GM12878 (cell line): ENCODE results near the gene GIMAP8. TPM values are rescaled to one million over a fixed set of nuclear protein-coding genes. Genes with fewer than 3 reads are reported as not detected.
A peak's percentile ranks its signal among the peaks of the same experiment; 100 is the strongest.

Experiments
- ATAC-seq: fragments of 200-7000 bp; cut with Tn5 transposase; 3 replicates; pipeline ENCODE4 v1.9.1; 2020; ENCODE audit warnings: mild to moderate bottlenecking, moderate library complexity
- BruUV-seq: library from RNA; stranded (reverse); fragments of 400-500 nt; replicated peaks from 2 replicates; lab custom pipeline; 2021; lab: Mats Ljungman, UMichigan
- CTCF ChIA-PET: fragments of 300-600 bp; sonication (Branson Sonifier 250); formaldehyde crosslinking; extraction: SDS; loops from one replicate; lab custom pipeline; 2021; ENCODE audit warnings: inconsistent platforms; lab: Yijun Ruan, JAX
- POLR2A ChIA-PET: fragments of 350-600 bp; formaldehyde crosslinking; extraction: SDS; loops from one replicate; lab custom pipeline; 2021; ENCODE audit warnings: inconsistent platforms; lab: Charles Lee
- RAD21 ChIA-PET: fragments of 300-600 bp; sonication (Branson Sonifier 250); formaldehyde crosslinking; loops from one replicate; lab custom pipeline; 2023; ENCODE audit warnings: antibody characterized with exemption; ENCODE audit not compliant: unreplicated experiment; lab: Charles Lee
- SMC1A ChIA-PET: fragments of 300-600 bp; sonication (Branson Sonifier 250); formaldehyde crosslinking; loops from one replicate; lab custom pipeline; 2023; ENCODE audit not compliant: unreplicated experiment, uncharacterized antibody; lab: Charles Lee
- DNase-seq: peaks from one replicate; pipeline ENCODE4 v3.0.0-alpha.2; 2011; ENCODE audit warnings: low read depth, low spot score
- FAIRE-seq: peaks from 3 replicates; lab custom pipeline; 2011; peaks lifted over from hg19 to GRCh38; lab: Jason Lieb, UNC
- H2AFZ ChIP-seq: 2 replicates; pipeline ENCODE4 v1.6.0; 2011; ENCODE audit warnings: low read depth, low read length, control low read depth; ENCODE audit not compliant: control insufficient read depth
- H3K27ac ChIP-seq: 2 replicates; pipeline ENCODE4 v1.5.1; 2011; ENCODE audit warnings: control low read depth; ENCODE audit not compliant: control insufficient read depth, insufficient read depth
- H3K27me3 ChIP-seq, 2 experiments: replicated peaks in 1 of 2; 2 replicates each; pipeline versions ENCODE4 v1.6.0 to v1.6.1; 2011; ENCODE audit warnings: low read length in 1 of 2; ENCODE audit not compliant: control insufficient read depth in 2 of 2, insufficient read depth in 2 of 2
- H3K36me3 ChIP-seq, 2 experiments: 2 replicates each; pipeline ENCODE4 v1.5.1; 2011; ENCODE audit warnings: low read length in 1 of 2; ENCODE audit not compliant: control insufficient read depth in 2 of 2, insufficient read depth in 2 of 2
- H3K4me1 ChIP-seq: 2 replicates; pipeline ENCODE4 v1.6.1; 2011; ENCODE audit warnings: mild to moderate bottlenecking, low read length, moderate library complexity, mixed read lengths; ENCODE audit not compliant: control insufficient read depth, insufficient read depth
- H3K4me2 ChIP-seq: 2 replicates; pipeline ENCODE4 v1.6.0; 2011; ENCODE audit warnings: control low read depth; ENCODE audit not compliant: control insufficient read depth, insufficient read depth
- H3K4me3 ChIP-seq: fragments of 200-600 bp; sonication (generic); 2 replicates; pipeline ENCODE4 v1.5.1; 2016
- H3K79me2 ChIP-seq: 2 replicates; pipeline ENCODE4 v1.6.0; 2011; ENCODE audit warnings: low read length; ENCODE audit not compliant: control insufficient read depth, insufficient read depth
- H3K9ac ChIP-seq: 2 replicates; pipeline ENCODE4 v1.8.0; 2011; ENCODE audit warnings: low read length, control low read depth, mixed read lengths; ENCODE audit not compliant: control insufficient read depth, insufficient read depth
- H3K9me3 ChIP-seq: replicated peaks from 3 replicates; pipeline ENCODE4 v1.5.1; 2011; ENCODE audit warnings: mild to moderate bottlenecking, low read length; ENCODE audit not compliant: control insufficient read depth, insufficient read depth
- H4K20me1 ChIP-seq: 2 replicates; pipeline ENCODE4 v1.6.0; 2011; ENCODE audit not compliant: control insufficient read depth, insufficient read depth
- BCL11A ChIP-seq: IDR thresholded peaks from 2 replicates; pipeline ENCODE4 v1.6.1; 2011; ENCODE audit warnings: low read depth, low read length
- CBX5 ChIP-seq: sonication (generic); IDR thresholded peaks from 2 replicates; pipeline ENCODE4 v1.6.1; 2016; ENCODE audit warnings: low read depth, moderate library complexity, mild to moderate bottlenecking, inconsistent platforms
- CHD1 ChIP-seq: IDR thresholded peaks from 2 replicates; pipeline ENCODE4 v1.6.1; 2012; ENCODE audit warnings: low read depth, low read length, improper control_type of control experiment
- E2F8 ChIP-seq: fragments of 450-650 bp; IDR thresholded peaks from 2 replicates; pipeline ENCODE4 v1.6.1; 2018; ENCODE audit warnings: mild to moderate bottlenecking, low read depth, moderate library complexity; ENCODE audit not compliant: partially characterized antibody
- ELK1 ChIP-seq: IDR thresholded peaks from 2 replicates; pipeline ENCODE4 v1.6.1; 2012; ENCODE audit warnings: low read depth, low read length, improper control_type of control experiment
- HCFC1 ChIP-seq: fragments of 150-350 bp; IDR thresholded peaks from 2 replicates; pipeline ENCODE4 v1.6.1; 2014; ENCODE audit warnings: low read length
- KAT2A ChIP-seq: conservative IDR thresholded peaks from 2 replicates; pipeline ENCODE4 v1.6.1; 2011; ENCODE audit warnings: low read depth, low read length; ENCODE audit not compliant: control insufficient read depth
- NFYB ChIP-seq: IDR thresholded peaks from 2 replicates; pipeline ENCODE4 v1.6.1; 2011; ENCODE audit warnings: low read depth, mild to moderate bottlenecking, low read length, improper control_type of control experiment, moderate library complexity; ENCODE audit not compliant: insufficient read depth
- RAD21 ChIP-seq: IDR thresholded peaks from 2 replicates; pipeline ENCODE4 v1.6.1; 2011; ENCODE audit warnings: mild to moderate bottlenecking, low read depth, low read length, moderate library complexity; ENCODE audit not compliant: insufficient read depth
- RB1 ChIP-seq: fragments of 450-650 bp; formaldehyde crosslinking; IDR thresholded peaks from 2 replicates; pipeline ENCODE4 v1.6.1; 2017; ENCODE audit warnings: mild to moderate bottlenecking, borderline replicate concordance
- RCOR1 ChIP-seq: conservative IDR thresholded peaks from 2 replicates; pipeline ENCODE4 v1.6.1; 2012; ENCODE audit warnings: low read depth, low read length, improper control_type of control experiment
- SIN3A ChIP-seq: IDR thresholded peaks from 2 replicates; pipeline ENCODE4 v1.6.1; 2012; ENCODE audit warnings: low read depth, low read length, improper control_type of control experiment
- SP1 ChIP-seq: IDR thresholded peaks from one replicate; pipeline ENCODE4 v1.6.1; 2011; ENCODE audit warnings: low read depth, low read length
- SRF ChIP-seq, 2 experiments: IDR thresholded peaks; 2 replicates each; pipeline ENCODE4 v1.6.1; 2011; ENCODE audit warnings: low read depth in 2 of 2, low read length in 2 of 2, mild to moderate bottlenecking in 1 of 2, moderate library complexity in 1 of 2
- ZNF217 ChIP-seq: fragments of 450-650 bp; IDR thresholded peaks from 2 replicates; pipeline ENCODE4 v1.6.1; 2017; ENCODE audit warnings: antibody characterized with exemption, mild to moderate bottlenecking
- WGBS: methylation state at CpG from one replicate; pipeline ENCODE4 v1.1.6; 2016; ENCODE audit warnings: low lambda C conversion rate; ENCODE audit not compliant: insufficient replicate concordance, insufficient coverage; ENCODE audit errors: missing lambda C conversion rate; 5-methylcytosine and 5-hydroxymethylcytosine counted together
- in situ Hi-C: fragments of 300-500 bp; cut with MboI; formaldehyde crosslinking; loops from 9 replicates; pipeline ENCODE4 v1.14.3; 2018; ENCODE audit warnings: mixed read lengths
- intact Hi-C: fragments of 100-400 bp; cut with micrococcal nuclease; formaldehyde crosslinking; loops from one replicate; pipeline ENCODE4 v1.14.2; 2022; ENCODE audit not compliant: unreplicated experiment
- polyA plus RNA-seq, 11 experiments: library from polyadenylated mRNA; depleted of rRNA in 4 of 11; unstranded in 6 of 11; stranded (reverse) in 5 of 11; fragments of >200 nt; fragmentation: Nextera tagmentation in 4 of 11; fragmentation: Illumina TruSeq in 1 of 11; extraction: Ambion mirVana in 4 of 11; extraction: Trizol in 1 of 11; gene quantifications; 1 replicate in 1 of 11; 2 replicates in 10 of 11; pipeline versions ENCODE4 v1.2.1 to v1.2.3, GENCODE V29; 2011 to 2016; ENCODE audit warnings: inconsistent platforms in 2 of 11, missing spikeins in 2 of 11, low read depth in 1 of 11
- total RNA-seq, 4 experiments: library from RNA; depleted of rRNA in 3 of 4; stranded (reverse); fragments of >200 nt in 3 of 4; fragmentation: Illumina TruSeq in 1 of 4; extraction: Trizol in 1 of 4; gene quantifications; 2 replicates each; pipeline versions ENCODE4 v1.2.1 to v1.2.3, GENCODE V29; 2013 to 2021

The GIMAP8 gene
- total and polyA plus RNA-seq, 10 of the 15 experiments (the other 5 are each of a cell fraction or from before 2014, with no cell fraction given), result 0.66 to 9.7 (median 4.7) TPM

- ChIA-PET POLR2A (no interaction called here), RAD21 (no interaction called here), CTCF (interaction anchor here (1.7 kb wide), 1 partner anchor 57 kb away, joined by 3 read pairs; a partner anchor contains a TSS), SMC1A (interaction anchor here (1.2 kb wide), 1 partner anchor 13 kb away, joined by 3 read pairs; no protein-coding TSS in a partner anchor)
- Histone ChIP-seq H3K4me3 (no peak overlapping the region), H3K4me1 (no peaks in the 10 kb centered on the region), H3K9ac (no peak overlapping the region), H3K36me3 (peaks cover 0 to 2% of the 10 kb centered on the region in 2 experiments; a peak in 1 of 4 replicates), H3K79me2 (no peaks in the 10 kb centered on the region), H3K9me3 (peaks cover 9% of the 10 kb centered on the region; the same call in 2 of the 3 replicates), H2AFZ (no peak overlapping the region), H3K4me2 (no peak overlapping the region), H3K27ac (no peak overlapping the region), H4K20me1 (no peaks in the 10 kb centered on the region), H3K27me3 (no peaks in the 10 kb centered on the region)
- FAIRE-seq (no peak), ATAC-seq (no peak), DNase-seq (no peak)
- BruUV-seq, result no TSS peak
- 0 out of 2 replicates have a peak, but pooled peaks have one; percentile 51 for TF ChIP-seq CBX5
- TF ChIP-seq CHD1, result no peak
- TF ChIP-seq SRF (IDR thresholded peaks at IDR 0.05; ENCODE audit: low read depth in 2 of 2, low read length in 2 of 2), result no peak
- no peak for TF ChIP-seq HCFC1
- no peak for TF ChIP-seq SP1
- intact Hi-C loops, result no loop called here
- in situ Hi-C loops, result no loop called here
These were observed 12.0 kb downstream of the GIMAP8 start for GRCh38 chr7:150462413-150462812.

DNA sequence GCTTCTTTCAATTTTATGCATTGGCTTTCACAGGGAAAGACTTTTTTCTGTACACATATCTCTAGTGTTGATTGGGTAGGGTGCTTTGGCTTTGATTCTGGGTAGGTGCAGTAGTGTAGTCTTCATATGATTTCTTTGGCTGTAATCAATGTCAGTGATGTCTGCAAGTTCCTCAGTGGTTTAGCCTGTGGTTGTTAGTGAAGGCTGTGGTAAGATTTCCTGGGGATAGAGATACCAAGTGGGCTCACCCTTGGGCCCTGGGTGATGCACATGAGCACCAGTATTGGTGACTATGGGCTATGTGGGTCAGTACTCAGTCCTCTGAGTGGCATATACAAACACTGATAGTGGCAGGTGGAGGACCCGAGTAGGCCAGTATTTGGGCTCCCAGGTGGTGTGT, 13.0 kb downstream of the GIMAP8 start:
- Histone ChIP-seq H3K9me3 (peaks cover 9% of the 10 kb centered on the region; the same call in 2 of the 3 replicates), H3K27me3 (no peaks in the 10 kb centered on the region), H3K4me1 (no peaks in the 10 kb centered on the region), H4K20me1 (no peaks in the 10 kb centered on the region), H3K4me2 (no peak overlapping the region), H3K27ac (no peak overlapping the region), H2AFZ (no peak overlapping the region), H3K36me3 (peaks cover 0 to 2% of the 10 kb centered on the region in 2 experiments; a peak in 1 of 4 replicates), H3K9ac (no peak overlapping the region), H3K4me3 (no peak overlapping the region), H3K79me2 (no peaks in the 10 kb centered on the region)
- FAIRE-seq (no peak), DNase-seq (no peak), ATAC-seq (no peak)
- 70% methylated on average over 1 of the region's 1 CpG for WGBS
- intact Hi-C loops, result no loop called here
- ChIA-PET SMC1A (no interaction called here), CTCF (no interaction called here), RAD21 (no interaction called here), POLR2A (no interaction called here)
- in situ Hi-C loops, result no loop called here
- no TSS peak for BruUV-seq
- TF ChIP-seq ELK1, result no peak
- TF ChIP-seq KAT2A, result no peak
- TF ChIP-seq RAD21, result no peak
- TF ChIP-seq SIN3A, result no peak
- TF ChIP-seq E2F8, result no peak
- TF ChIP-seq RCOR1, result no peak
- TF ChIP-seq NFYB, result no peak
- TF ChIP-seq RB1, result no peak
- TF ChIP-seq ZNF217, result no peak
- no peak for TF ChIP-seq BCL11A
